ENCODE measurements around the gene KNL1.
"Not testable (repeated sequence)": the region's sequence is repeated elsewhere in the genome, so short reads cannot be mapped to it uniquely, and the experiment has no call there.

KNL1 gene

DNA sequence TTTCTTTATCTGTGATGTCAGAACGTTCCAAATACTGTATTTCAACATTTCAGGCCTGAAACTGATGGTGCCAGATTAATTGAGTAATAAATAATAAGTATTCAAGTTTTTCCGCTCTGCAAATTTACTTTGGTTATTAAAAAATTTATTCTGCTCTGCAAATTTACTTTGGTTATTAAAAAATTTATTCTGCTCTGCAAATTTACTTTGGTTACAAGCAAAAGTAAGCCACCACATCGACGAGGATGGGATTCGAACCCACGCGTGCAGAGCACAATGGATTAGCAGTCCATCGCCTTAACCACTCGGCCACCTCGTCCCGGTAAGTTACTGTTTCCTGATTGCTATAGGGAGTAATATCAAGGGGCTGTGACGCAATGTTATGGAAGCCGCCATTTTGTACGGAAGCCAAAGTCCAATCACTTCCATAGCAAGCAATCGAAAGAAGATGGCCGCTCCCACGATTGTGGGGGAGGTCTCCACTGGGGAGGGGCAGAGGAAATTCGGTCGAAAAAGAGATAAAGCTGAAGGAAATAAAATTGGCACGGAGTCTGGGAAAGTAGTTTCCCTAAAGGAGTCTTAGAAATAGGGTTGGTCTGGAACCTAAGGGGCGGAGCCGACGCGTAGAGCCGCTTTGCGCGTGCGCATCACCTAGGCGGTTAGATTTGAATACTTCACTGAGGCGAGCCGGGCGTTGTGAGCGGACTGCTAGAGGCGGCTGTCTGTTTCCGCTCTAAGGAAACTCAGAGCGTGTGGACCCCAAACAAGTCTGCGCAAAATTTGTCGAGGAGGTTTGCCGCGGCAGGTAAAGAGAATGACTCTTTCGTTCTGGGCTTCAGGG is at the start of gene KNL1:
Gene KNL1, plus strand, starts transcription at position 662 of the 841 bp plus-strand sequence. CDS start 8,683 bp downstream, outside the sequence.
- DNase-seq (ENCODE audit: low spot score), result peak; percentile 91

DNA sequence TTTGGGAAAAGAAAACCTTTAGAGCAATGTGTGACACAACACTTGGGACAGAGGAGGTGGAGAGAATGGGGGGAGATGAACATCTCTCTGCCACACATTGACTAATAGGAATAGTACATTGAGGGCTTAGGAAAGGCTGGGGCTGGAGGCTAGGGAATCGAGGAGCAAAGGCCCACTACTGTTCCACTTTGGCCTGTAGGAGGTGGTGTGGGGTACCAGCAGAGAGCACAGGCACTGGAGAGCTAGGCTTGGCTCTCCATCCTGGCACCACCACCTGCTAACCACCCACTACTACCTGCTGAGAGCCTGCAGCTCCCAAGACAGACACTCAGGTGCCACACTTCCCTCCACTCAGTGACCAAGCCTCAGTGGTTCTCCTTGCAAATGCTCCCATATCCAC is 48.6 kb upstream of the KNL1 start:
- no peak for DNase-seq (ENCODE audit: low spot score)

- DNase-seq (ENCODE audit: low spot score), result no peak
Observed at GRCh38 chr15:40548610-40549009, 45.4 kb upstream of the KNL1 start.

DNA sequence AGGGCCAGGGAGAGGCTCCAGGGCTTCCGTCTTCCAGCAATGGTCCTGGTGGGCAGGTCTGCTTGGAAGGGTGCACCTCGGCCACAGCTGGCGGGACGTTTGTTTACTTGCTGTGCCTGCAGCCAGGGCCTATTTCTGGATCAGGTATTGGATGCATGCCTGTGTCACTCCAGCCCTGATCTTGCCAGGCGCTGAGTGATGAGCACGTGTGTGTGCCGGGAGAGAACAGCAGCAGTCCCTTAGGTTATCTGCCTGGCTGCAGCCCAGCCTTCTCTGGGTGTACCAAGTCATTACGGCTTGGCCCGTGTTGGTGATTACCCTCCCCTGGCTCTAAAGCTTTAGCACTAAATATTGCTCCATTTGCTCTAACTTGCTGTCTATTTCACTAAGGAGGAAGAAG is 44.2 kb upstream of the KNL1 start:
- DNase-seq (ENCODE audit: low spot score), result no peak

- DNase-seq (ENCODE audit: low spot score), result no peak
Observed at GRCh38 chr15:40550341-40551037, 43.6 kb upstream of the KNL1 start.

- DNase-seq (ENCODE audit: low spot score), result no peak
Observed at GRCh38 chr15:40554161-40554525, 39.9 kb upstream of the KNL1 start.

DNA sequence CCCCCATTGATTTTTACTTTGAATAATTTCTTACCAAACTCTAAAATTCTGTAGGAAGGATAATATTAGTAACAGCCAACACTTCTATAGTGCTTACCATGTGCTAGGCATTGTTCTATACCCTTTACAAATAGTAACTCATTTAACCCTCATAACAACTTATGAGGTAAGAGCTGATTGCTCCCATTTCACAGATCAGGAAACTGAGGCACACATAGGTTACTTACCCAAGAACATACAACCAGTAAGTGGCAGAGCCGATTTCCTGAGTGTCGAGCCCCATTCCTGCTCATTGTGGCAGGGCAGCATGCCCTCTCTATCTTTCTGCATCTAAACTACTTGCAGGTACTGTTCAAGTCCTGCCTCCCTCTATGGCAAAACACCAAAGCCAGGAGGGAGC is 38.2 kb upstream of the KNL1 start:
- DNase-seq (ENCODE audit: low spot score), result no peak

GRCh38 chr15:40558952-40559742 is 34.9 kb upstream of the KNL1 start:
- no peak for DNase-seq (ENCODE audit: low spot score)

DNA sequence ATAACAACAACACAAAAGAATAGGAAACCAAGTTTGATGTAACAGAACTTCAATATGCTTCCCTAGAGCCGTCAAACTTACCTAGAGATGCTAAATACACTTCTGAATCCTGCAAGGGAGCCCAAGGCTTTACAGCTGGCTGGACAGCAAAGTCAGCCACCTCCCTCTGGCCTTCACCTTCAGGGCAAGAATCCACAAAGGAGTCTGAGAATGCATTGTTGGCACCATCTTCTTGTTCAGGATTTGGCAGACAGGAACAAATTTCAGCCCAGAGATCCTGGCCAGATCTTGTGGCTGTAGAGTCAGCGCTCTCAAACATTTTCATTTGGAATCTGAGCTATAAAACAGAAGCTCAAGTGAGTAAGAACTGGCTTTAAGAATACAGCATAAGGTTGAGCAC is 31.4 kb upstream of the KNL1 start:
- DNase-seq (ENCODE audit: low spot score), result no peak

GRCh38 chr15:40563426-40563825 is 30.6 kb upstream of the KNL1 start:
- DNase-seq (ENCODE audit: low spot score), result no peak

- DNase-seq (ENCODE audit: low spot score), result peak; percentile 98
Observed at GRCh38 chr15:40564591-40565332, 29.3 kb upstream of the KNL1 start, which contains the start of gene CCDC32. CCDC32 (minus strand) TSS chr15:40565042; CDS start chr15:40563015, 2,027 bp downstream.

DNA sequence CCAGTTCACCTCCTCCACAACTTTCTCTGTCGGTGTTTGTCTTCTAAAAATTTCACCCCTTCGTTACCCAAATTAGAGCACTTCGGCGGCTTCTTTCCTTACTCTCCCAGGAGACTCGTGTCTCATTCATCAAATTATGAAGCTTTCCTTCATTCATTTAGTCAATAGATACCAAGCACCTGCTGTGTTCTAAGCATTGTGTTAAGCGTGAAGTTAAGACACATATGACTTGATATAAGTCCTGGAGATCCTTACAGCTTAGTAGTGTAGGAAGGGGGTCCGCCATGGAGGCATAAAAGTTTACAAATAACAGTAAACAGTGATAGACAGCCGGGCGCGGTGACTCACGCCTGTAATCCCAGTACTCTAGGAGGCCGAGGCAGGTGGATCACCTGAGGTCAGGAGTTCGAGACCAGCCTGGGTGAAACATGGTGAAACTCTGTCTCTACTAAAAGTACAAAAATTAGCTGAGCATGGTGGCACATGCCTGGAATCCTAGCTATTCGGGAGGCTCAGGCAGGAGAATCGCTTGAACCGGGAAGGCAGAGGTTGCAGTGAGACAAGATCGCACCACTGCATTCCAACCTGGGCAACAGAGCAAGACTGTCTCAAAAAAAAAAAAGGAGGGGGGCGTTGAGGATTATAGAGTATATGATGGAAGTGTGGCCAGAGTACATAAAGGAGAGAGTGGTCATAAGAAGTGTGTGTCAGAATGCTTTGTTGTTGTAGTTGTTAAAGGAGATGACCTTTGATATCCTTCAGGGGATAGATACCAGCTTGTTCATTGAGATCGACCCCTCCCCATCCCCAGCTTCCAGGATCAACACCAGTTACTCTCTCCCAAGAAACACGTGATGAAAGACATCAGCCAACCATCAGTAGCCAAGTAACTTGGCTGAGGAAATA is 28.5 kb upstream of the KNL1 start:
- DNase-seq (ENCODE audit: low spot score), result no peak

- no peak for DNase-seq (ENCODE audit: low spot score)
Observed at GRCh38 chr15:40567111-40567510, 26.9 kb upstream of the KNL1 start.

GRCh38 chr15:40569129-40569953 is 24.7 kb upstream of the KNL1 start, which contains the start of gene RPUSD2:
RPUSD2 (plus strand) TSS chr15:40569299; CDS start chr15:40569338, 39 bp downstream.
- peak; percentile 96 for DNase-seq (ENCODE audit: low spot score)

GRCh38 chr15:40575113-40575512 is 18.9 kb upstream of the KNL1 start:
- DNase-seq (ENCODE audit: low spot score), result no peak

DNA sequence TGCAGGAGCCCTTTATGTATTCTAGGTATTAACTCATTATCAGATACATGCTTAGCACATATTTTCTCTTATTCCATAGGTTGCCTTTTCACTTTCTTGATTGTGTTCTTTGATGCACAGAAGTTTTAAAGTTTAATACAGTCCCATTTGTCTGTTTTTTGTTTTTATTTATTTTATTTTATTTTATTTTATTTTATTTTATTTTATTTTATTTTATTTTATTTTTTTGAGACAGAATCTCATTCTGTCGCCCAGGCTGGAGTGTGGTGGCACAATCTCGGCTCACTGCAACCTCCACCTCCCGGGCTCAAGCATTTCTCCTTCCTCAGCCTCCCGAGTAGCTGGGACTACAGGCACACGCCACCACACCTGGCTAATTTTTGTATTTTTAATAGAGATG is 17.1 kb upstream of the KNL1 start:
- DNase-seq (ENCODE audit: low spot score), result not testable (repeated sequence)

DNA sequence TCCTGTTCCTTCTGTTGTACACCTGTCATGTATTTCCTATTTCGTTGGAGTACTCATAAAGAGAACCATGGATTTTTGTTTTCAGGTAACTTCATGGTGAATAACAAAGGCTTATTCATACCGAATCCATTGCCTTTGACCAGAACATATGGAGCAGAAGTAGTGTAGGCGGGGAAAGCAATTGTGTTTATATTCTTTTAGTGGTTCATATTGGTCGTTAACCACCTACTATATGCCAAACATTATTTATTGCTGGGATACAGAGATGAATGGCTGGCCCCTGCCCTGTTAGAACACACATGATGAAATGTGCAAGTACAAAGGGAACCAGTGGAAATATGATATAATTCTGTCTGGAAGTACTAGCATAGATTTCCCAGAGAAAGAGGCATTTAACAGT is 15.2 kb upstream of the KNL1 start:
- DNase-seq (ENCODE audit: low spot score), result no peak

GRCh38 chr15:40581796-40582195 is 12.3 kb upstream of the KNL1 start:
- not testable (repeated sequence) for DNase-seq (ENCODE audit: low spot score)

DNA sequence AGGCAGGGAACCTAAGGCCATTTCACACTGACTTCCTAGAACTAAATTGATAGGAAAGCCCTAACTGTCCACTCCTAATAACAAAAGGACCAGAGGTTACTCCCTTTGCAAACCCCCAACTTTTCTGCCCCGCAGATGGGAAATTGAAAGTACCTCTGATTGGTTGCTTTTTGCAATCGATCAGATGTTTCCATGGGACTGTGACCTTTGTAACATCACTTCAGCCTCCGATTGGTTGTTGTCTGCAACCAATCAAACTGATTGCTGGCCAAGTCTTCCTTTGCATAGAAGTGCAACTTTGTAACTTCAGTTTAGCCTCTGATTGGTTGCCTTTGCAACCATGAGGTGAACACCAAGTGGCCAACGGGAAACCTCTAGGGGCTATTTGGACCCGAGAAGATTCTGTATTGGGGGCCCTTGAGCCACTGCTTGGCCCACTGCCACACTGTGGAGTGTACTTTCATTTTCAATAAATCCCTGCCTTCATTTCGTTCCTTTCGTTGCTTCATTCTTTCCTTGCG is 11.3 kb upstream of the KNL1 start:
- DNase-seq (ENCODE audit: low spot score), result peak; percentile 41
